HG03103 (cell line): ENCODE results near the gene PAX2.

Experiments
- ATAC-seq: cut with Tn5 transposase; IDR thresholded peaks from one replicate; pipeline ENCODE4 v1.9.1; 2021; ENCODE audit warnings: low read depth; ENCODE audit not compliant: unreplicated experiment

Gene PAX2

DNA sequence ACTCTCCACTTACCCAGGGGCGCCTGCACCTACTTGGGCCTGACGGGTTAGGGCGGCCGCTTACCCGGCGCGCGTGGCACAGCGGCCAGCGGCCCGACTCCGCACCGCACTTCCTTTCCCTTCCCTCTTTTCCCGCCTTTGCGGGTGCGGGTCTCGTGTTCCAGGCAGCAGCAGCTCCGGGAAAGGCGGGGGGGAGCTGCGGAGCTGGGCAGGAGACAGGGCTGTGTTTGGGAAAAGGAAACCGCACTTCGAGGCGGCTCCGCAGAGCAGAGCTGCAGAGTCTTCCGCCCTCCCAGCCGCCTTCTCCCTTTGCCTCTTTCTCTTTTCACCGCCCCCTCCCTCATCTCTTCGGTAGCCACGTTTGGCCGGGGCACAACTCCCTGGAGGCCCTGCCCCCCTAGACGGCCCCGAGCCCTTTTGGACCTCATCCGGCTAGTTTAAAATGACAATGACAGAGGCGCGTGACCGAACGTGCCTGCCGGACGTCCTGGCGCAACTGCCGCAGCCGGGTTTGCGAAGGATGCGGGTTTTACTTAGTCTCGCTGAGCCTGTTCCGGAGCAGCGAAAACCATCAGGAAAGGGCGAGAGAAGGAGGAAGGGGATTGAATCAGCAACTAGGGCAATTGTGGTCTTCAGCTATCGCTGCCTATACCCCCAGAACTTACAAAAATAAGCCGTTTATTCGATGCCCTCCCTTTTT is 7.9 kb upstream of the PAX2 start:
- no peak for ATAC-seq

DNA sequence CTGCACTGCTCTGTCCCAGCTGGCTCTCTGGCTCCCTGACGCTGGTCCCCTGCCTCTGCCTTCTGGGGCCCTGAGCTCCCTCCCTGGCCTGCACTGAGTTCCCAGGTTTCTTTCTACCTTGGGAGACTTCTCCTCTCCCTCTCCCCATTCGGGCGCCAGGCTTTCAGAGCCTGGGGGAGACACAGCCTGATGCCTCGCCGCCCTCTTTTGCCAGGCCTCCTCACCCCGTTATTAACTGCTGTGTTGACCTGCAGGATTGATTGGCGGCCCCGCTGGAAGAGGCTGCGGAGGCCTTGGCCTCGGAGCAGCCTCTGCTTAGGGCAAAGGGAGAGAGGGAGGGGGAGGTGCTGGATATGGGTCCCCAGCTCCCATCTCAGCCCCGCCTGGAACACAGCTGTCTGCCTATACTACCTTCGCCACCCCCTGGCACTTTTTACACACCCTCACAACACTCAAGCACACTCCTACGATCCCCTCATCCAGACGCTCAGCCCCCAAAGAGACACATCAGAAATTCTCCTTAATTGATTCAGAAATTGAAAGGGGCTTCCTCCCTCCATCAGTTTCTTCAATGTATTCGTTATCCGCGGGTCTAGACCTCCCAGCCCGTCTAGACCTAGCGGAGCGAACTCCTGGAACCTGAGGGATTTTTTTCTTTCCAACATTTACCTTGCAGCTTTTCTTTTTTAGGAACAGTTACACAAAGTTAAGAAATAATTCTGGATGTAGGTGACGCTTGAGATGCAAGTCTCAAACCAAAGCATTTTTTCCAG is 7.1 kb upstream of the PAX2 start:
- ATAC-seq: no peak

DNA sequence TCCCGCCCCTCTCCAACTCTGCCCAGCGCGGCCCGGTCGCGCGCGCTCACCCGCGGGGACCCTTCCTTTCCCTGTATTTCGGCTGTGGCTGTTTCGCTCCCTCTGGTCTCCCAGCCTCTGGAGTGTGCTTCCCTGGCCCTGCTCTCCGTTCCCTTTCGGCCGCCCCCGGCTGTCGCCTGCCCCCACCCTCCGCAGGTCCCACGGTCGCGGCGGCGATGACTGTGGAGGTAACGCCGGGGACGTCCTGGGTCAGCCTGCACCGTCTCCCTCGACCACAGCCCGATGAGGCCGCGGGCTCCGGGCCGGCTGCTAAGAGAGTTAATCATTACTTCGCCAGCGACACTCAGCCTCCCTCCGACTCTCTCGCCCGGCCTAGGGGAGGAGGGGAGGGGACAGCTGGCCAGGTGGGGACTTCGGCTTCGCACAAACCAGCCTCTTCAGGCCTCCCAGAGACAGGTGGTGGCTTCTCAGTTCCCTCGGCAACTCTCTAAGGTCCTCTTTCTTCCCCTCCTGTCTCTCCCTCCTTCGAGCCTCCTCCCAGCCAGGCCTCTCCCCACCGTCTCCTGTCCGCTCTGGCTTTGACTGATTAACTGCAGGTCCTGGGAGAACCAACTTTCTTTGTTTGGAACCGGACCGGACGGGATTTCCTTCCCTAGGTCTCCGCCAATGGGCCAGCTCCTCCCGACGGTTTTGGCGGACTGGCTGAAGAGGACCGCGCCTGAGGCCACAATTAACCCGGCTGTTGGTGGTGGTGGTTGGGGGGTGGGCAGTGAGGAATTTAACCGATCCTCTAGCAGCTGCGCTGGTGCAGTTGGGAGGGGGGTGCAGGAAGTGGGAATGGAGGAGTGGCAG is 5.6 kb upstream of the PAX2 start:
- ATAC-seq: no peak

DNA sequence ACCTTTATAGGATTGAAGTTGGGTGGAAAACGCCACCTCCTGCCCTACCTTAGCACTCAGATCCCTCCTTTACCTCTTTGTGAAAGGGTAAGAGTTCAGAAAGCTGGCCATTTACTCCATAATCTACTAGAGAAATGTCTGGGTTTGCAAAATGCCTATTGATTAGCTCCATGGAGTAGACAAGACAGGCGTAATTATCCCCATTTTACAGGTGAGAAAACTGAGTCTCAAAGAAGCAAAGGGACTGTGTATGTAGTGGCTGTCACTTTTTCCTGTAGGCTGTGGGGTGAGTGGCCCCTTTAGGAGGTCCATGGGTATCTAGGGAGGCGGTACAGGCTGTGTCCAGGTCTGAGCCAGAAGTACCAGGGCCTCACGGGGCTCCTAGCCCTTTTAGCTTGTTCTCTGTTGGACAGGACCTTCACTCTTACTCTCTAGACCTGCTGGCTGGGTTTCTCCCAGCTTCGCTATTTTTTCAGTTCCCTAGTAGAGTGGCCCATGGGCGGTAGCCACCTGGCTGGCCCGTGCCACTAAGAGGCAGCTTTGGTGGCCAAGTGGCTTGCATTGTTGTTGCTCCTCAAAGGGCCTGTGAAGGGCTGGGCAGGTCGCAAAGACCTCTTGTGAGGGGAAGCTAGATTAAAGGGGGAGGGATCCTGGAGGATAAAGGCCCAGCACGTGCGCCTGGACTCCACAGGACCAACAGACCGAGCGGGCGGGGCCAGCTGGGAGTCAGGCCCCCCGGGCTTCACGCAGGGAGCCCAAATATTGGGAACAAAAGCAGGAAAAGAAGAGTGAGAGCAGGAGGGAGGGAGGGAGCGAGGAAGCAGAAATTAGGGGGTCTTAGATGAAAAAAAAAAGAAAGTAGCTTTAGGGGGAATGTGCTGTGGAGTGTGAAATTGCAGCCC is 4.7 kb upstream of the PAX2 start:
- no peak for ATAC-seq

DNA sequence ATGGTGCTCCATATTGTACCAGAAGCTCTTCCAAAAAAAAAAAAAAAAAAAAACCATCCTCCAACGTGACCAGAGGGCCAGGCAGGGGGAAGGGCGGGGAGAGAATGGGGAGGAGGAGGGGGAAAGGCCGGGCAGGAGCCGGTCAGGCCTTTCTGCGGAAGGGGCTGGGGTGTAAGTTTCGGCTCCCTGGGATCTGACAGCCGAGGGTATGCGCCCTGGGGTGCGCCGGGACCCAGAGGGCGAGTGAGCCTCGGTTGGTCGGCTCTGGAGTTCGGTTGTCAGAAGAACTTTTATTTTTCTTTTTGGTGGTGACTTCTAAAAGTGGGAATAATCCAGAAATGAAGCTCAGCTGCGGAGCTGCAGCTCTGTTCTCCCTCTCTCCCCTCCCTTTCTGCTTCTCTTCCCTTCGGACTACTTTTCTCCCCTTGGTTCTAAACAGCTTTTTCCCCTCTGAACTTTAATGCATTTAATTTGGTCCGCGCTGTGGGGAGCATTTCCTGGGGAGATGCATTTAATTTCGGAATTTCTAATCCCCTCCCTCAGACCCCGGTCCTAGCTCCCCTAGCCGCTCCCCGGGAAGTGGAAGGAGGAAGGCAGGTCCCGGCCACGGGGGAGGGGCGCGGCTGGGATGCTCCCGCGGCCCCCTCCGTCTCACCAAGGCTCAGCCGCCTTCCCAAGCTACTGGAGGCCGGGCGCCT is 3.9 kb upstream of the PAX2 start:
- no peak for ATAC-seq

DNA sequence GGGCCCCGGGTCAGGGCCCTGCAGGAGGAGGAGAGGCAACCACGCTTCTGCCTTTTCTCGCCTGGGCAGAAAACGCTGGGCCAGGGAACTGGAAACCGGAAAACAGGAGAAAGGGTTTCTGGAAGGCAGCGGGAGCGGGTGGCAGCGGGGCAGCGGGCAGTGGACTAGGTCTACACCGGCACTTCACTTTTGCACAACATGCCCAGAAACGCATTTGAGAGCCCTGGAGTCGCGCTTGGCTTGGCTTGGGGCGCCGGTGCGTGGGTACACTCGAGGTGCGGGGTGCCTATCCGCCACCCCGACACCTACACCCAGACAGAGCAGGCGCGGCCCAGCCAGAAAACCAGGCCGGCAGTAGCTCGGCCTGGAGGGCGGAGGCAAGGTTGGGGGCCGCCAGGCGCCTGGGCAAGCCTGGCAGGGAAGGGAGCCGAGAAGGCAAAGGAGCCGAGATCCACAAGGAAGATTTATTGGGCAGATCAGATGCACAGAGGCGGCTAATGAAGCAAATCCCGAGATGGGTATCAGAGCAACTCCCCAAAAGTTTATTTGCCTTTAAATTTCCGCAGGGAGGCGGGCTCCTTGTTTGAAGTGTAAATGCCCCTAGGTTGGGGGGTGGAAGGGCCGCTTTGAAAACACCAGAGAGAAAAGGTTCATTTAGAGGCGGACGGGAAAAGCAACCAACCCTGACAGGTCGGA is 3.2 kb upstream of the PAX2 start:
- no peak for ATAC-seq

DNA sequence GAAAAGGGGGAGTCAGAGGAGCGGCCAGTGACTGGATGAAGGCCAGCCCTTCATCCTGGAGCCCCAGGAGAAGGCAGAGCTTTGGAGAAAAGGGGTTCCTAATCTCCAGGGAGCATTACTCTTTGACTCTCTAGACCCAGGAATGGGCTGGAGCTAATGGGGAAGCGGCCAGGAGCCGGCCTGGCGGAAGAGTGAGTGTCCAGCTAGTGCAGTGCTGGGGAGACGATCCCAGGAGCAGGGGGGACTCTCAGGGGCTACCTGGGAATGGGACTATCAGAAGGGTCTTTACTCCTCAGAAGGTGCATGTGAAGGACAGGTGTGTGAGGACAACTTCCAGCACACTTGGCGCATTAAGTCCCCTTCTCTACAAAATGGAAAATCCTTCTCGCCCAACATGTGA is 2.4 kb upstream of the PAX2 start:
- no peak for ATAC-seq

DNA sequence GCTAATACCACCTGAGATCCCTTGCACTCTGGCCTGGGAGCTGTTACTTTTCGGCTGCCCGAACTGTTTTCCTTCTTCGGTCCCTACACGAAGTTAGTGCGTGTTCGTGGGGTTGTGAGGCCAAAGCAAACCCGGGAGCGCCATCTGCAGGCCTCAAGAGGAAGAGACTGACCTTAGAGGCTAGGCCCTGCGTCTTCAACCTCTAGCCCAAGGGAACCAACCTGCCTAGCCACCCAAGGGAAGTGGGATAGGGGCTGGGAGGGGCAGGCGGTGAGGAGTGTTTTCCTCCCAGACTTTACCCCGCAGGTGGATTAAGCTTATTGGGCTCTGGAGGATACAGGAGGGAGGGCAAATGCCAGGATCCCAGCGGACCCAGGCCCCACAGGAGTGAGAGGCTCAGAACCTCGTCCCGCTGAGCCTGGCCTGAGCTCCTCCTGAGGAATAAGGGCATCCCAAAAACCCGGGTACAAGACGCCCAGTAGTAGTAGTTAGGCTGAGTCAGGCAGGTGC is 1.7 kb upstream of the PAX2 start:
- ATAC-seq: no peak

DNA sequence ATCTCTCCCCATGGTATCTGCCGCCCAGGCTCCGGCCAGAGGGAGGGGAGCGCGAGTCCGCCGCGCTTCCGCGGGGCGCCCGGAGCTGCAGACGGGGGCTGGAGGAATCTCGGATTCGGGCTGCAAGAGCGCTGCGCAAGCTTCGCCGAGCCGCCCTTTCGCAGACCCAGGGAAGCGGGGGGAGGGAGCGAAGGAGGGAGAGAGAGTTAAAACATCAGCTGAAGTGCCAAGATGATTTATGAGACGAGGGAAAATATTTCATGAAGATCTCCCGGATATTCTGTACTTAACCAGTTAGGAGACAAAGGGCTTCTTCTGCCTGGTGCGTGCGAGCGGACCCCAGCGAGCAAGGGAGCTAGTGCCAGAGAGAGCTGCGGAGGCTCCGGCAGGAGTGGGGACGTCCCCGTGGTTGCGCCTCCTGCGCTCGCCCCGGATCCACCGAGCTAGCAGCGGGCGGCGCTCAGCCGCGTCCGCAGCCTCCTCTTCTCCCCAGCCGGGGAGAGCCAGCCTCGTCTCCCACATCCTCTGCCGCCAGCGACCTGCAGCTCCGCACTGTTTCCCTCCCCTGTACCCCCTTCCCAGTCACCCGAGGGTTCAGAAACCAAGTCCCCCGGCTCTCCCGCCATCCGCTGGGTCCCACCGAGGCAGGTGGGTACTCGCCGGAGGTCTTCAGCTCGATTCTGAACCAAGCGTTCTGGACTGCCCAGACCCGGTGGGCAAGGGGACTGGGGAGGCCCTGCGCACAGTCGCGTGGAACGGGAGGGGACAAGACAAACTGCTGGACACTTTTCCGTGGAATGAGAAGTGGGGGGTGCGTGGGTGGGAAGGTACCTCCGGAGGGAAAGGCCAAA is 1.0 kb upstream of the PAX2 start:
- no peak for ATAC-seq

DNA sequence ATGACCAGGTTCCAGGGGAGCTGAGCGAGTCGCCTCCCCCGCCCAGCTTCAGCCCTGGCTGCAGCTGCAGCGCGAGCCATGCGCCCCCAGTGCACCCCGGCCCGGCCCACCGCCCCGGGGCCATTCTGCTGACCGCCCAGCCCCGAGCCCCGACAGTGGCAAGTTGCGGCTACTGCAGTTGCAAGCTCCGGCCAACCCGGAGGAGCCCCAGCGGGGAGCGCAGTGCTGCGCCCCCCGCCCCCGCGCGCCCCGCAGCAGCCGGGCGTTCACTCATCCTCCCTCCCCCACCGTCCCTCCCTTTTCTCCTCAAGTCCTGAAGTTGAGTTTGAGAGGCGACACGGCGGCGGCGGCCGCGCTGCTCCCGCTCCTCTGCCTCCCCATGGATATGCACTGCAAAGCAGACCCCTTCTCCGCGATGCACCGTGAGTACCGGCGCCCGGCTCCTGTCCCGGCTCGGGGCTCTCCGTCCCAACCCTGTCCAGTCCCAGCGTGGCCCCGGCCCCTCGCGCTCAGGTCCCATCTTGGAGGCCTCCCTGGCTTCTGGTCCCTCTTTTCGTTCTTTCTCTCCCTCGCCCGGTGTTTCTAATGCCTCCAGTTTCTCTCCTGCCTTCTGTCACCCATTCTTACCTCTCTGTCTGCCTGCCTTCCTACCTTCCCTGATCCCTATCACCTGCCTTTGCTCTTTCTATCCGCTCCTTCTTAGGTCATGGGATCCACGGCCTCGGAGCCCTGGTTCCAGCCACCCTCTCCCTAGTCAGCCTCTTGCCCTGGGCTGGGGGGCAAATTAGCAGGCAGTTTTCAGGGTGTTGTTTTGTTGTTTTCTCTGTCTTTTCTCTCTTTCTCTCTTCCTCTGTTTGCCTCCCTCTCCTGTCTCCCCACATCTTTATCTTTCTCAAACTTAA is 751 bp downstream of the PAX2 start:
- ATAC-seq: no peak

DNA sequence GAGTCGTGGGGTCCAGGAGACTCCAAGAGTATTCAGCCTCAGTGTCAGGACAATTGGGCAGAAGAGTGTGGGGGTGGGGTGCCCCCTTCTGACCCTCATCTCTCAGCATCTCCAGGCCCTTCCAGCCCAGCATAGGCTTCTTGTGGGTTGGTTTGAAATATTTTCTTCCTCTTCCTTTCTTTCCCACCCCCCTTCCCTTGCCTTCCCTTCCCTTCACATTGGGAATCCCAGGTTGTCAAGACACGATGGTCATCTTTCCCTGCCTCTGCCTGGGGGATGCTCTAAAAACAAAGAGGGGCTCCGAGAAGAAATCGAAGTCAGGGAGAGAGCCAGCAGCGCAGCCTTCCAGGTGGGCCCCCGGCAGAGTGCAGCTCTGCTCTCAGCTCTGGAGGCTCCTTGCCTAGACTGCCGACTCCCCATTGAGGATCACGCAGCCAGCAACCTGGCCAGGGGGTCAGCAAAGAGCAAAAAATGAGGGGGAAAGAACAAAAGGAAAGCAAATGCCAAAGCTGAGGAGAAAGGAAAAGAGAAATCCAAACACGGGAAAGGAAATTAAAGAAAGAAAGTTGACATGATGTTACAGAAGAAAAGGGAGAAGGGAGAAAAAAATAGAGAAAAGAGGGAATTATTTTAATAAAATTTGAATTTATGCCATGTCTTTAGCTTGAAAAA is 1.5 kb downstream of the PAX2 start:
- ATAC-seq: no peak

DNA sequence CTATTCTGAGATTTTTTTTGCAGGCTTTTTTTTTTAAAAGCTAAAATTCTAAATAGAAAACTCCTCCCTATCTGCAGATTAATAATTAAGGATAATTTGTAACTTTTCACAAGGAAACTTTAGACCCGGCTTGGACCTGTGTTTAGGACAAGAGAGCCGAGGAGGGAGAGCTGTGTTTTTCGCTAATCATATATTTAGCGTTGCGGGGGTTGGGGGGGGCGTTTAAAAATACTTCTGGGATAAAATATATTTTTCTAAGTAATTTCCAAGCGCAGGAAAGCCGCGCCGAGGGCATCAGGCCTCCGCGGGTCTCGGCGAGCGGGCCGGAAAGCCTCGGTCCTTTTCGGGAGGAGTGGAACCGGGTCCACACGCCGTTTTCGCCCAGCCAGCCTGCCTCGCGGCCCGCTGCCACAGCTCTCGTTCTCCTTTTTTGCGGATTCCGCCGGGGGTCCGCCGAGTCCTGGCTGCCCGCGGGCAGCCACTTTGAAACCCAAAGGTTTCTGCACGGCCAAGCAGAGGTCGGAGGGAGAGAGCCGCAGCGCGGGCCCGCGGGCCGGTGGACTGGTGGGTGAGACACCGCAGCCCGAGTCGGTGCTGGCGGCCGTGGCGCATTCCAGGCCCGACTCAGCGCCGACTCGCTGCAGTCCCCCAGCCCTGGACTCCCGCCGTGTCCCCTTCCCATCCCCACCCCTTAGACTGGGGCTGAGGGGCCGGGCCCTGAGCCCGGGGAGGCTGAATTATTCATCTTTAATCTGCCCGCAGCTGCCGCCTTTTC is 2.3 kb downstream of the PAX2 start:
- ATAC-seq: no peak

DNA sequence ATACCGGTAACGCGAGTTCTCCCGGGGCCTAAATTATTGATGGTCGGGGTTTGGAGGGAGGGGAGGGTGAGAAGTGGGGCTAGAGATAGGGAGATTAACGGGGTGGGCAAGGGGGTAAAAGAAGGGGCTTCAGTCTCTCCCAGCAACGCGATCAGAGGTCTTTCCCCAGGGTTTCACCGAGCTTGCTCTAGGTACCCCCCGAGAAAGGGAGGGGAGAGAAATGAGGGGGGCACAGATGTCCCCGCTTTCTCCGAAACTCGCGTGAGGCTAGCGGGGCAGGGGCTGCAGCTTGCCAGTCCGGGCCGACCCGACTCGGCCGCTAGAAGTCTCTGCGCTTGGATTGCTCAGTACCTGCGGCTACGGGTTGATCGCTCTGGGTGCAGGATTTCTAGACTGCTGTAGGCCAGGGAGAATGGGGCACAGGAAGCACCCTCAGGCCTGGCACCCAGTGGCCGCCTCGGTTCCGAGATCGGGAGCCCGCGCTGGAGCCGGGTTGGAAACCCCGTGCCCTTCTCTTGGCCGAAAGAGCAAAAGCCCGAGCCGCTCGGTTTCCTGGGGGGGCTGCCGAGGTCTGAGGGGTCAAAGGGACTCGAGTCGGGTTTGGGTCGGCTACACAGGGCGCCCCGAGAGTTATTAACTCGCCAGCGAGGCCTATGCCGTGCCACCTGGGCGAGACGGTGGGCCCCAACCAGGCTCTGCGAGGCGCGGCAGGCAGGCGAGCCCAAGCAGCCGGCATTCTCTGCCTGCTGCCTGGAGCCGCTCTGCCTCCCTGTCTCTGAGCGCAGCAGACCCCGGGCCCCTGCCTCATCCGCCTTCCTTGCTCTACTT is 3.1 kb downstream of the PAX2 start:
- no peak for ATAC-seq

DNA sequence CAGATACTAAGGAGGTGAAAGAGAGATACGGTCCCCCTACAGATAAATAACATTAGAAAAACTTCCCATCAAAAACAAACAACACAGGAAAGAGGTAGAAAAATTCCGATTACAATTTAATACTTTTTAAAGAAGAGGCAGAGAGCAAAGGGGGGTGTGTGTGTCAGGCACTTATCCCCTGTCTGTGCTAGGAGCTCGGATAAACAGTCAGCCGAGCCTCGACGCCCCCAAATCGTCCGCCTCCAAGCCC is 3.6 kb downstream of the PAX2 start:
- ATAC-seq: no peak
